Stomach (tissue), 4 donors: ENCODE measurements around the gene MEFV.

ENCODE experiments used
- POLR2AphosphoS5 ChIP-seq, 3 donors: sonication (generic); formaldehyde crosslinking; IDR thresholded peaks; one replicate each; pipeline ENCODE4 v1.6.1; 2016; ENCODE audit warnings: antibody characterized with exemption in 3 of 3
- TF ChIP-seq, protein P1 (sequence below), 7 experiments: fragments of 450-650 bp in 4 of 7; fragments of 200-600 bp in 3 of 7; sonication (generic) in 3 of 7; IDR thresholded peaks; one replicate each; pipeline ENCODE4 v1.5.1; 2016 to 2019; ENCODE audit warnings: antibody characterized with exemption in 7 of 7, control low read depth in 2 of 7, mild to moderate bottlenecking in 1 of 7

DNA sequence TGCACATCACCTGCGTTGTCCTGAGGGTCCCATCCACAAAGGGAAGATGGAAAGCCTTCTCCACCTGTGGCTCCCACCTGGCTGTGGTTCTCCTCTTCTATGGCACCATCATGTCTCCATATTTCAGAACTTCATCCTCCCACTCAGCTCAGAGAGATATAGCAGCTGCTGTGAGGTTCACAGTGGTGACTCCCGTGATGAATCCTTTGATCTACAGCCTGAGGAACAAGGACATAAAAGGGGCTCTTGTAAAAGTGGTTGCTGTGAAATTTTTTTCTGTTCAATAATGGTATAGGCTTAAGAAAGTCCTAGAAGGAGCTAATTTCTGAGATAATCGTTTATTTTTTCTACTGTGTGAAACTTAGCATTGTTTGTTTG, 40.2 kb downstream of the MEFV start:
- TF ChIP-seq, protein P1, sequence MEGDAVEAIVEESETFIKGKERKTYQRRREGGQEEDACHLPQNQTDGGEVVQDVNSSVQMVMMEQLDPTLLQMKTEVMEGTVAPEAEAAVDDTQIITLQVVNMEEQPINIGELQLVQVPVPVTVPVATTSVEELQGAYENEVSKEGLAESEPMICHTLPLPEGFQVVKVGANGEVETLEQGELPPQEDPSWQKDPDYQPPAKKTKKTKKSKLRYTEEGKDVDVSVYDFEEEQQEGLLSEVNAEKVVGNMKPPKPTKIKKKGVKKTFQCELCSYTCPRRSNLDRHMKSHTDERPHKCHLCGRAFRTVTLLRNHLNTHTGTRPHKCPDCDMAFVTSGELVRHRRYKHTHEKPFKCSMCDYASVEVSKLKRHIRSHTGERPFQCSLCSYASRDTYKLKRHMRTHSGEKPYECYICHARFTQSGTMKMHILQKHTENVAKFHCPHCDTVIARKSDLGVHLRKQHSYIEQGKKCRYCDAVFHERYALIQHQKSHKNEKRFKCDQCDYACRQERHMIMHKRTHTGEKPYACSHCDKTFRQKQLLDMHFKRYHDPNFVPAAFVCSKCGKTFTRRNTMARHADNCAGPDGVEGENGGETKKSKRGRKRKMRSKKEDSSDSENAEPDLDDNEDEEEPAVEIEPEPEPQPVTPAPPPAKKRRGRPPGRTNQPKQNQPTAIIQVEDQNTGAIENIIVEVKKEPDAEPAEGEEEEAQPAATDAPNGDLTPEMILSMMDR (IDR thresholded peaks at IDR 0.05), result no peak
- no peak for TF ChIP-seq POLR2AphosphoS5 (IDR thresholded peaks at IDR 0.05)
